Measurements from ENCODE around the gene MDH1.
"Not testable (repeated sequence)": the region's sequence is repeated elsewhere in the genome, so short reads cannot be mapped to it uniquely, and the experiment has no call there.

MDH1 gene

DNA sequence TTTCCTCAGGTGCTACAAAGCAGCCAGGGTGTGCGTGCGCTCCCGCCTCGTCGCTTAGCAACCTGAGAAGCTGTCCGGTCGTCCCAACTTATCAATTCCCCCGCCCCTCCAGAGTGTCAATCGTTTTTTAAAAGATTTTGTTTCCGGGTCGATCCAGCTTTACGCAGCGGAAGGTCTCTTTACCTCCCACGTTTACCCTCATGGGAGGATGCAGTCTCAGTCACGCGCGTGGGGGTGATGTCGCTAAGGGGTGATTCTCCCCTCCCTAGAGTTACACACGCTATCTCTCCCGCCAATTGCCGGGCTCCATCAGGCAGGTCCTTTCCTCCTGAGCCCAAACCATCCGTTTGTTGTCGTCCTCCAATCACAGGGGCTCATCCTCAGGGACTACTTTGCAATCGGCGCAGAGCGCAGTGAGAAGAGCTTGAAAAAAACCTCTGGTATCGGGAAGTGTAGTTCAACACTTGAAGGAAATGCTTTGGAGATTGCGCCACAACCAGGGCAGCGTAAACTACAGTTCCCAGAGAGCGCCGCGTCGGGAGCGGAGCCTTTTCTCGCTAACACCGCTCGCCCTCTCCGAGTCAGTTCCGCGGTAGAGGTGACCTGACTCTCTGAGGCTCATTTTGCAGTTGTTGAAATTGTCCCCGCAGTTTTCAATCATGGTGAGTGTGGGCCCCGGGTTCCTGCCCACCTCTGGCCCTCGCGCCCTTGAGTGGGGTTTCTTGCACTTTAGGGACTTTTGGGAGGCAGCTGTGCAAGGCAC, at the start of gene MDH1, which contains the start of gene WDPCP:
Gene MDH1 (plus strand): TSS at position 579 of the 763 bp plus-strand sequence. CDS start 81 bp downstream, at position 660.
Gene WDPCP (minus strand): TSS at position 93 of the 763 bp plus-strand sequence. CDS start 206 bp downstream, outside the sequence.
- peak; percentile 95 to 98 for DNase-seq

GRCh38 chr2:63539416-63540162, 49.2 kb upstream of the MDH1 start:
- DNase-seq: no peak

DNA sequence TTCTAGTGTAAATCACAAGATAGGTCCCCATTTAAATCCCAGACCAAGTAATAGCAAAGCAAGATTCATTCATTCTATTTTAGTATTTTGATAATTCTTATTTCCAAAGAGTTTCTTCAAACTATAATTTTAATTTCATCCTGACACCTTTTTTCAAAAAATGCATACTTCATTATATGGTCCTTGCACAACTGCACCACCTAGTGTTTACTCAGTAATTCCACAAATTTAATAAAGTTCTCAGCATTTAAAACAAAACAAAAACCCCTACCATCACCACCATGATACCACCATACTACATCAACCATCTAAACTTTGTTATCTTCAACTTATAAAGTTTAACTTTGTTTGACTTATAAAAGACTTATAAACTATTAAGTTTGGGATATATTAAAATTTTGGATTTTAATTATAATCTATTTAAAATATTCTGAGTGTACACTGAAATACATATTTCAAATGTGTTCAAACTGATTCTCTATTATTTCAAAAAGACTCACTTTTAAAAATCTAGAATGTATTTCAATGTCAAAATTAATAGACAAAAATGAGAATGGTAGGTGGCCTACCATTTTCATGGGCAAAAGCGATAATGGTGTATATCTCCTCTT, 44.6 kb upstream of the MDH1 start:
- peak in 1 of 2 donors; percentile 21 for DNase-seq

DNA sequence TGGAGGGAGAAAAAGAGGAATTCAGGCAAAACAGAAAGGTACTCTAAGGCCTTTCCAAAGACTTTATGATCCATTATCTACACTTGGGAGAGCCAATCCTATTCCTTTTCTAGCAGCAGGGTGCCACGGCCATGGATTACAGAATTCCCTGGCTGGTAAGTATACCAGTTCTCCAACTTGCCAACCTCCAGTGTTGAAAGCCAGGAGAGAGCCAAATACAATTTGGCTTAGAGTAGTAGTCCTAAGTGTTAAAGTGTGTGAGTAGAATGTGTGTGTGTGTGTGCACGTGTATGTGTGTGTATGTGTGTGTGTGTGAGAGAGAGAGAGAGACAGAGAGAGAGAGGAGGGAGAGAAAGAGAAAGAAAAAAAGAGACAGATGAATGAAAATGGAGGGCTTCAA, 43.7 kb upstream of the MDH1 start:
- no peak for DNase-seq

- DNase-seq: no peak
Observed at GRCh38 chr2:63553049-63553448, 35.7 kb upstream of the MDH1 start.

GRCh38 chr2:63555299-63555698, 33.5 kb upstream of the MDH1 start:
- DNase-seq: no peak

GRCh38 chr2:63555931-63556330, 32.8 kb upstream of the MDH1 start:
- no peak for DNase-seq

DNA sequence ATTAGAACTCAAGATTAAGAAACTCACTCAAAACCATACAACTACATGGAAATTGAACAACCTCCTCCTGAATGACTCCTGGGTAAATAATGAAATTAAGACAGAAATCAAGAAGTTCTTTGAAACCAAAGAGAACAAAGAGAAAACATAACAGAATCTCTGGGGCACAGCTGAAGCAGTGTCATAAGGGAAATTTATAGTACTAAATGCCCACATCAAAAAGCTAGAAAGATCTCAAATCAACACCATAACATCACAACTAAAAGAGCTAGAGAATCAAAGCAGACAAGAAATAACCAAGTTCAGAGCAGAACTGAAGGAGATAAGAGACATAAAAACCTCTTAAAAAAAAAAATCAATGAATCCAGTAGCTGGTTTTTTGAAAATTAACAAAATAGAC, 30.9 kb upstream of the MDH1 start:
- not testable (repeated sequence) for DNase-seq

DNA sequence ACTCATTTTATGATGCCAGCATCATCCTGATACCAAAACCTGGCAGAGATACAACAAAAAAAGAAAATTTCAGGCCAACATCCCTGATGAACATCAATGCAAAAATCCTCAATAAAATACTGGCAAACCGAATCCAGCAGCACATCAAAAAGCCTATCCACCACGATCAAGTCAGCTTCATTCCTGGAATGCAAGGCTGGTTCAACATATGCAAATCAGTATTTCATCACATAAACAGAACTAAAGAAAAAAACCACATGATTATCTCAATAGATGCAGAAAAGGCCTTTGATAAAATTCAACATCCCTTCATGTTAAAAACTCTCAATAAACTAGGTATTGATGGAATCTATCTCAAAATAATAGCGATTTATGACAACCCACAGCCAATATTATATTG, 29.8 kb upstream of the MDH1 start:
- not testable (repeated sequence) for DNase-seq

DNA sequence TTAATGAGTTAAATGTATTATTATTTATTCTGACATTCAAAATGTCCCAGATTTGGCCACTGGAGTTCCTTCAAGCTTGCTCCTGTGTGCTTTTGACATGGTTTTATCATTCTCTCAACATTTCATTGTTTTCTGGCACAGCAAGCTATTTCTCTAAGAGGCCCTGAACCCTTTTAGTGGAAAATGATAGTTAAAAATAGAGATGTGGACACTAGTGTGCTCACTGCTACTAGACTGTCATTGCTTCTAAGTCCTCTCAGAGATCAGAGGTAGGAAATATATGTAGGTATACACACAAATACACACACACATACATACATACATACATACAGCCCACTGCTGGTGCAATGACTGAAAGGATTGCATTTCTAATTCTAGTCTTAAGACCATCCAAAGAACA, 26.0 kb upstream of the MDH1 start:
- no peak for DNase-seq

DNA sequence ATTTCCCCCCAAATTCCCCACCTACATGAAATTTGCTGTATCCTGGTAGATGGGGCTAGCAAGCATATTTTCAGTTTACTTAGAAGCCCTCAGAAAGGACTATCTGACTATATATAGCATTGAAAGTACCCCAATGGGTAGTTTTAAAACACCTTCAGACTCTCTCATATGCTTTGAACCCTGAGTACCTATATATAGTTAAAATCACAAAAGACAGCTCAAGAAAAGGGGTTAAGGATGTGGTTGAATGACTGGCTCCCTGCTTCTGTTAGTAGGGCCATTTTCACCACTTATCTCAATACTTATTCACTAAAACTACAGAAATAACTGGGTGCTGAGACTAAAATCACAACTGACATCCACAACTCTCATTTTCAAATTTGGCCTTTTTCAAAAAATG, 19.0 kb upstream of the MDH1 start:
- DNase-seq: no peak

GRCh38 chr2:63571291-63571690, 17.5 kb upstream of the MDH1 start:
- no peak for DNase-seq

- DNase-seq: no peak
Observed at GRCh38 chr2:63572001-63572400, 16.8 kb upstream of the MDH1 start.

GRCh38 chr2:63573026-63573425, 15.7 kb upstream of the MDH1 start:
- DNase-seq: not testable (repeated sequence)

DNA sequence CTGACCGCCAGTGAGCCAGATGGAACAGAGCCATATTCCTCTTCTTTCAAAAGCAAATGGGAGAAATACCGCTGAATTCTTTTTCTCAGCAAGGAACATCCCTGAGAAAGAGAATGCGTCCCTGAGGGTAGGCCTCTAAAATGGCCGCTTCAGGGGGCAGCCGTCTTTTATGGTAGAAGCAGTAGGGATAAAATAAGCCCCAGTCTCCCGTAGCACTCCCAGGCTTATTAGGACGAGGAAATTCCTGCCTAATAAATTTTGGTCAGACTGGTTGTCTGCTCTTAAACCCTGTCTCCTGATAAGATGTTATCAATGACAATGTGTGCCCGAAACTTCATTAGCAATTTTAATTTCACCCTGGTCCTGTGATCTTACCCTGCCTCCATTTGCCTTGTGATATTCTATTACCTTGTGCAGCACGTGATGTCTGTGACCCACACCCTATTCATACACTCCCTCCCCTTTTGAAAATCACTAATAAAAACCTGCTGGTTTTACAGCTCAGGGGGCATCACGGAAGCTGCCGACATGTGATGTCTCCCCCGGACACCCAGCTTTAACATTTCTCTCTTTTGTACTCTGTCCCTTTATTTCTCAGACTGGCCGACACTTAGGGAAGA, 14.9 kb upstream of the MDH1 start:
- not testable (repeated sequence) for DNase-seq

DNA sequence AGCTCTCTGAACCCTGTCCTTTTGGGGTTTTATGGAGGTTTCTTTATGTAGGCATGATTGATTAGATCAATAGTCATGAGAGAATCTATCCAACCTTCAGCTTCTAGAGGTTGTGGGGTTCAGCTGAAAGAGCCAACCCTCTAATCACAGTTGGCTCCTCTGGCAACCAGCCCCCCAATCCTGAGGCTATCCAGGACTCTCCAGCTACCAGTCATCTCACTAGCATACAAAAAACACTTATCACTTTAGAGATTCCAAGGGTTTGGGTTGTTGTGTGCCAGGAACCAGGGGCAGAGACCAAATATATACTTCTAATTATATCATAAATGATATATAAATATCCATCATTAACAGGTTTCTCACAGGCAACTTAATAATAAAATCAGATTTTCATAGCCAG, 12.2 kb upstream of the MDH1 start:
- DNase-seq: no peak

GRCh38 chr2:63578767-63579166, 10.0 kb upstream of the MDH1 start:
- DNase-seq: no peak

DNA sequence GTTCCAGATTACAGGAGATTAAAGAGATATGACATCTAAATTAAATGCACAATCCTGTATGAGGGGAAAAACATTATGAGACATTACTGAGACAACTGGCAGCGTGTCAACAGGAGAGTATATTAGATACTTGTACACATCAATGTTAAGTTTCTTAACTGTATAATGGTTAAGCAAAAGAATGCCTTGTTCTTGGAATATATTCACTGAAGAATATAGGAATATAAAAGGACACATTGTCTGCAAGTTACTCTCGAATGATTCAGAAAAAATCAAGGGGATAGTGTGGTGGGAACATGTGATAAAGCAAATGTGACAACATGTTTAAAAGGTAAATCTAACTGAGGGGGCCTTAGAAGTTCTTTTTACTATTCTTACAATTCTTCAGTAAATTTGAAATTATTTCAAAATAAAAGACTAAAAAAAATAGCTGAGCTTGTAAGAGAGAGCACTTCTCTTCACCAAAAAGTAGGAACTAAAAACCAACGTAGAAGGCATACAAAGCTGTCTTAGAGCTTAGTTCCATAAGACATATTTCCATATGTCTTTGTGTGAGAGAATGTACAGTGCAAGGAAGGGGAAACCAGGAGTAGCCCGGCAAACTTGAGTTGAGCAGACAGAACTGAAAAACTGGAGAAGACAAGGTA, 8.0 kb upstream of the MDH1 start:
- DNase-seq: no peak

DNA sequence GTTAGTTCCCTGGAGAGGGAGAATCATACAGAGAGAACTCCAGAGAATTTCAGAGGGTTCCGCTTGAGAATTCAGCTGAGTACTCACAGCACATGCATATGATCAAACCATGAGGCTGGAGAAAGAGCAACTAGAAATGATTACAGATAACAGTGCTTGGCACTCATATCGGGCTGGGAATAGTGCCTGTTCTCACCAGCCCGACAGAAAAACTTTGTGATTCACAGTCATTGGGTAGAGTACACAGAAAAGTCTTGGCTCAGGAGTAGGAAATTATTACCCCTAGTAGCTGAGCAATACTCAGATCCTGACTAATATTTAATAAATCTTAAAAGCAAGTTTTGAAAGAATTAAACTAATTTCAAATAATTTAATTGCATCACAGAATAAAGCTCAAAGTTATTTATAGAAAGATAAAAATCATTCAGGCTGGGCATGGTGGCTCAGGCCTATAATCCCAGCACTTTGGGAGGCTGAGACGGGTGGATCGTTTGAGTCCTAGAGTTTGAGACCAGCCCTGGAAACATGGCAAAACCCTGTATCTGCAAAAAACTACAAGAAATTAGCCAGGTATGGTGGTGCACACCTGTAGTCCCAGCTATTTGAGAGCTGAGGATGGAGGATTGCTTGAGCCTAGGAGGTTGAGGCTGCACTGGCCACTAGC, 7.3 kb upstream of the MDH1 start:
- DNase-seq: no peak

DNA sequence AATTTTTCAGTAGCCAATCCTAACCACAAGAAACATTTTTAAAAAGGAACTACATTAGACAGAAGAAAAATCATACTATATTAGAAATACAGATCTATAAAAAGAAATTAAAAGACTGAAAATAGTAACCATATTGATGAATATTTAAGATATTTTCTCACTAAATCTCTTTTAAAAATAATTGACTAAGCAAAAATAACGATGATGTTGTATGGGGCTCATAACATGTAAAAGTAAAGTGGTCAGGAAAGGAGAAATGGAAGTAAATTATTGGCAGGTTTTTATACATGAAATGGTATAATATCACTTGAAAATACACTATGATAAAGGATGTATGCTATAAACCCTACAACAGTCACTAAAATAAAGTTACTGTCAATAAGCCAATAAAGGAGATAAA, 5.9 kb upstream of the MDH1 start:
- DNase-seq: no peak

DNA sequence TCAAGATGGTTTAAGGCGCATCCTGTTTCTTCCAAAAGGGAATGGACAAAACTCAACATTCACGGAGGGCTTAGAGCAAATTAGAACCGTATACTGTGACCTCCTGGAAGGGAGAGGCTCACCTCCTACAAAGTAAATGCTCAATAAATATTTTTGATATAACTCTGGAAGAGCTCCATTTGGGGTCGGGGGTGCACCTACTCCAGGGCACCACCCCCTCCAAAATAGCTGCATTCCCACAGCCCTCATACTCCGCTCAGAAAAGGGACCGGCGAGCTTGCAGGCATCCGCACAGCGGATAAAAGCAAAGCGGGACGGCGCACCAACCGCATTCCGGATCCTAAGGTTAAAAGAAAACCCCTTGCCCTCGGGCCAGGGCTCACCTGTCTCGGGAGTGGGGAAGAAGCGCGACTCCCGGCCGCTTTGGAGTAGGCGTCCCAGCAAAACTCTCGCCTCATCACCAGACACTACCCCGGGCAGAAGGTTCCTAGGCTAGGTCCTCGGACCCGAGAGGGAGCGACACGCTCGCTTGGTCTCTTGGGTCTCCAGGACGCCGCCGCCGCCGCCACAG, 864 bp upstream of the MDH1 start:
- no peak for DNase-seq

Data from bone marrow (tissue), 2 donors.